RPMI7951 (cell line): ENCODE data around the gene SASH3. TPM values are rescaled to one million over a fixed set of nuclear protein-coding genes. Genes with fewer than 3 reads are reported as not detected.

Source experiments
- DNase-seq: peaks from one replicate; pipeline ENCODE4 v3.0.0-alpha.2; 2012; ENCODE audit warnings: low read depth
- total RNA-seq: library from RNA; depleted of rRNA; stranded (reverse); fragments of >200 nt; shearing (Covaris generic); gene quantifications from 2 replicates; pipeline ENCODE4 v1.2.3, GENCODE V29; 2014

SASH3 gene
- total RNA-seq, 1 experiment from 2014 or later = not detected

GRCh38 chrX:129759576-129760061, 20.1 kb upstream of the SASH3 start:
- peak; percentile 84 for DNase-seq

- no peak for DNase-seq
Measured at GRCh38 chrX:129760155-129760554, 19.6 kb upstream of the SASH3 start.

- no peak for DNase-seq
Measured at GRCh38 chrX:129760981-129761380, 18.8 kb upstream of the SASH3 start.

- no peak for DNase-seq
Measured at GRCh38 chrX:129761596-129761995, 18.2 kb upstream of the SASH3 start.

- DNase-seq = no peak
Measured at GRCh38 chrX:129762448-129762847, 17.3 kb upstream of the SASH3 start.

GRCh38 chrX:129763666-129764065, 16.1 kb upstream of the SASH3 start:
- DNase-seq = no peak

GRCh38 chrX:129768186-129768585, 11.6 kb upstream of the SASH3 start:
- DNase-seq = no peak

- no peak for DNase-seq
Measured at GRCh38 chrX:129768586-129769466, 10.9 kb upstream of the SASH3 start.

GRCh38 chrX:129769467-129770154, 10.1 kb upstream of the SASH3 start:
- no peak for DNase-seq

- no peak for DNase-seq
Measured at GRCh38 chrX:129771266-129771995, 8.3 kb upstream of the SASH3 start.

GRCh38 chrX:129772796-129773431, 6.8 kb upstream of the SASH3 start:
- no peak for DNase-seq

GRCh38 chrX:129773649-129774458, 5.9 kb upstream of the SASH3 start:
- no peak for DNase-seq

- no peak for DNase-seq
Measured at GRCh38 chrX:129777218-129778030, 2.3 kb upstream of the SASH3 start.

GRCh38 chrX:129779086-129779672, 570 bp upstream of the SASH3 start:
- DNase-seq = no peak

- no peak for DNase-seq
Measured at GRCh38 chrX:129780441-129781105, 824 bp downstream of the SASH3 start.

- DNase-seq = no peak
Measured at GRCh38 chrX:129781134-129781672, 1.5 kb downstream of the SASH3 start.

GRCh38 chrX:129781680-129782495, 2.1 kb downstream of the SASH3 start:
- no peak for DNase-seq

GRCh38 chrX:129782706-129783105, 3.0 kb downstream of the SASH3 start:
- DNase-seq = no peak
